Fibroblast of skin of back (primary cell): ENCODE measurements around the gene SEMA6A.
"Not testable (repeated sequence)": the region's sequence is repeated elsewhere in the genome, so short reads cannot be mapped to it uniquely, and the experiment has no call there.

Experiments used
- DNase-seq: peaks from one replicate; pipeline ENCODE4 v3.0.0-alpha.2; 2013

The SEMA6A gene

DNA sequence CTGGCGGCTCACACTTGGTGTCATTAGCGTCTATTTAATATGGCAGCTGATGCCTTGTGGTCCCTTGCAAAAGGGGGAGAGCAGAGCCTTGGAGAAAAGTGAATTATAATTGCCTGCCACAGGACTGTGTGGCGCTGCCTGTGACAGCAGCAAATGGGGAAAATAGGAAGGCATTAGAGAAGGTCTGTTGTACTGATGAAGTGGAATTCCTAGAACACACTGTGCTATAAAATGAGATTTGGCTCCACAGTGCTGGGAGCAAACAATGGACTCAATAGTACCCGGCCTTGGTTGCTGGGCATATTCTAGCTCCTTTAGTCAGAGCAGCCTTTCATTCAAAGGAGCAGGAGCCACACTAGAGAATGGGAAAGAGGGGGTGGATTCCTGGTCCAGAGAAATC is 21.3 kb downstream of the SEMA6A start:
- no peak for DNase-seq

DNA sequence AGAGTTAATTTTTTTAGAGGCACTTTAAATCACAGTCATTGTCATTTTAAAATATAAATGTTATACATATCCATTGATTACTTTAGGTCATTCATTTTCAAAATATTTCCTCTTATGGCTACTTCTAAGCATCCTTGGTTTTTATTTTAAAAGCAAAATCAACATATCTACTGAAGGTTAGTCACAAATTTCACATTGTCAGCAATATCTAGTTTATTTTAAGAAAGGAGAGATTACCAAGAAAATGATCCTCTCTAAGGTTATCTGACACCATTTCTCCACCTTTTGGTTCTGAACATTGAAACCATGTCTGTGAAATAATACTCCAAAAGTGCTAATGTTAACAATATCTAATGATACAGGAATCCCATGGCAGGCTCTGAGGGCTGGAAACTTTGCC is 24.5 kb downstream of the SEMA6A start:
- no peak for DNase-seq

DNA sequence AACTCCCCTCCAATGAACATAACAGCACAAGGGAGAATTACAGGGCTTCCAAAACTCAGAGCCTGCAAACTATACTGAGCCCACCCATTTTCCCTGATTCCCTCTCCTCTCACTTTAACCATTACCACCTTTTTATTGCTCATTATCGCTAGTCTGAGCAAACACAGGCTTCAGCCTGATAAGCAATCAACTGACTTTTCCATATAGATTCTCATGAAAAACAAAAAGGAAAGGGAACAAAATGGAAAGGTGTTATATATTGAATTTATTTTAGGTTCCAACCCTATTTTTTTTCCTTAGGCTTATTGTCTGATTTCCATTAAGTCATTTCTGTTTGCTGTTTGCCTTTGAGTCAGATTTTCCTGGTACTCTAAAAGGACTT is 27.9 kb downstream of the SEMA6A start:
- DNase-seq: no peak

DNA sequence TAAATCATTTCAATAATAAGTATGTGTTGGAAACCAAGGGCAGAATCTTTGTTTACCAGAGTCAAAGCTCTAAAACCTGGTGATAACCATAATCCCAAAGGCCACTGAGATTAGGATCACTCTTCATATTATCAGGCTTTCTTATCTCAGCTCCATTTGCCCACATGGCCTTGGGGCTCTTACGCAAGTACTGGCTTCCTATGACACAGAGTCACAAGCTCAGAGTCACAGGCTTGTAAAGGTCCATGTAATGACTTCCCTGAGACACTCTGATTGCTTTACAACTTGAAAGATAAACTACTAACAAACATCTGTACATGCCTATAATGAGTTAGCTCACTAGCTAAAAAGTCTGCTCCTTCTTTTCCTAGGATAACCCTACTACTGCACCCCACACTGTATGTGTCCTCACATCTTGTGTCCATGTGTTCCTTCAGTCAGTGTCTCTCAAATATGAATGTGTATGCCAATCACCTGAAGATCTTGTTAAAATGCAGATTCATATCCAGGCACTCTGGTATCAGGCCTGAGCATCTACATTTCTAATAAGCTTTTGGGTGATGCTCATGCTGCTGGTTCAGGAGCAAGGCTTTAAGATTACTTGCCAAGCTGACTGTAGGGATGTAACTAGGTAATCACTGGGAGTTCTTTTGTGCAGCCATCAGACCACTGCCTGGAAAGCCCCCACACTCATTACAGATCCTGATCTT is 28.4 kb downstream of the SEMA6A start:
- DNase-seq: no peak

DNA sequence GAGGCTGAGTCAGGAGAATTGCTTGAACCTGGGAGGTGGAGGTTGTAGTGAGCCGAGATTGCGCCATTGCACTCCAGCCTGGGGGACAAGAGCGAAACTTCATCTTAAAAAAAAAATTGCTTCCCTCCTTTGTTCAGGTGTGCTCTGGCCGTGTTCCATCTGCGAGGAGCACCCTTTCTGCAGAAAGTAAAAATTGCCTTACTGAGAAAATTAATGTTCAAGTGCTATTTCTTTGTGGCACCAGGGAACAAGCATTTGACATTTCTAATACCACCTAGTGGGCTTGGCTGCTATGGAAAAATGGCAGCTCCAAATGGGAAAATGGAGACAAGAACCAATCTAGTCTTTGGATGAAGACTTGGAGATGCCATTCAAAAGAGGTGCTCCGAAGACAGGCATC is 29.2 kb downstream of the SEMA6A start:
- DNase-seq: not testable (repeated sequence)

DNA sequence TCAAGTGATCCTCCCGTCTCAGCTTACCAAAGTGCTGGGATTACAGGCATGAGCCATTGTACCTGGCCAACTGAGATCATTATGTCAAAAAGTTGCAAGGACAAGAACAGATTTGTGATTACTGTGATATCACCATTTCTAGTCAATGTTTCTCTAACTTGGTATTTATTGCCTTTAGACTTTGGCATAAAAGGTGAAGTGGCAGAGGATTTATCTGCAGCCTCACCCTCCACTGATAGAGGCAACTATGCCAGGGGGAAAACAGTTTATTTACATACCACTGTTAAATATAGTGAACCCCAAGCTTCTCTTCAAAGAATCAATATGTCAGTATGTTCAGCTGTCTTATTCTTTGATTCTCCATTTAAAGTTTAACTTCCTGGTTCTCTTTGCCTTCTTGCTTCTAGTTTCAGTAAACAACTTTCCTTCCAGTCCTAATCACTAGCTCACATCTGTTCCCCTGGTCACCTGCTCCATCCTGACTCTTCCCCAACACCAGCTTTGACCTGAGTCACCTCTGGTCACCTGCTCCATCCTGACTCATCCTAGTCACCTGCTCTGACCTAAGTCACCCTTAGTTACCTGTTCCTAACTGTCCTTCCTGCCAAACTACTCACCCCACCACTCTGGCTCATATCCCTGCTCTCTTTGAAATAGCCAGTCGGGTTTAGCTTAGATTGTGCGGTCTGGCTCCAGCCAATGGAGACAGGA is 29.9 kb downstream of the SEMA6A start:
- no peak for DNase-seq

DNA sequence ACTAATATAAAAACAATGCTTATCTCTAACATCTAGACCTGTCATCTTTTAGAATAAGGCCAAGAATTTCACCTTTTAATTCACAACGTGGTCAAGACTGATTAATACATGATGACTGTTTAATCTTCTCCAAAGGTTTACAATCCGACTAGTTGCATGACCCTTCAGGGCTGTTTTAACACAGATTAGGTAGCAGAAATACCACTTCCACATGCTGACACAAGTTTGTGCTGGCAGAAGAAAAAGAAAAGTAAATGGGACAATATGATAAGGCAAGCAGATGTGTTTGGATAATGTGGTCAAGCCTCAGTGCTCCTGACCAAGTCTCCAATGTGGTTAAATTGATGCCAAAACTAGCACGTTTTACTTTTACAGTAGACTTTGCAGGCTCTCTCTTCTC is 31.1 kb downstream of the SEMA6A start:
- DNase-seq: no peak

DNA sequence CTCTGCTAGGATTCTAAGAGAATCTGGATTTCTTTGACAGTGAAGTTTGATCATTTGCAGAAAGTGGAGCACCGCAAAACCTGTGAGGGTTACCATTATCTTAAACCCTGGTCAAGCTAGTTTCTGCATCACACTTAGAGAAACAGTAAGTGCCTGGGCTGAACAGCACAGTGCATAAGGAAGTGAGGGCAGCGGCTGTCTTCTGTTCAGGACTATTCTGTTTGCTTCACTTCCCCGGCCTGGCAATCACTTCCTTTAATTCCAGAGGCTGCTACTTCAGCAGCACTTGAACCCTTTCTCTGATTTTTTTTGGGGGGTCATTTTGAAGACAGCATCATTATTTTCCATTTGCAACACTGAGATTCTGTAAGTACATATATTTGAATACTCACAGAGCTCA is 32.0 kb downstream of the SEMA6A start:
- no peak for DNase-seq

DNA sequence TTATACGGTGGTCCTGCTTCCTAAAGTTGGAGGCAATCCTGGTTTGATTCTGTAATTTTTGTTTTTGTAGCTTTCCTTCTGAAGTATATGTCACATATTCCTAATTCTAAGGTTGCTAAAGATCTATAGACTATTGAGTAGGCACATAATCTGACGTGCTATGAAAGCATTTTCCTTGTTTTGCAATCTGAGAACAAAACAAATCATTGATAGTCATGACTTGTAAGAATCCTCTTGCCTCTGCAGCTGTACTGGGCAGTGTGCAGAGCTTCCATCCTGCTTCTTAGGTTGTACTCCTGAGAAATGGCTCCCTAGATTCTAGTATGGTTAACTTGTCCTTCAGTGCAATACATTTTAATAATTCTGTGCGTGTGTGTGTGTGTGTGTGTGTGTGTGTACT is 35.4 kb downstream of the SEMA6A start:
- no peak for DNase-seq

DNA sequence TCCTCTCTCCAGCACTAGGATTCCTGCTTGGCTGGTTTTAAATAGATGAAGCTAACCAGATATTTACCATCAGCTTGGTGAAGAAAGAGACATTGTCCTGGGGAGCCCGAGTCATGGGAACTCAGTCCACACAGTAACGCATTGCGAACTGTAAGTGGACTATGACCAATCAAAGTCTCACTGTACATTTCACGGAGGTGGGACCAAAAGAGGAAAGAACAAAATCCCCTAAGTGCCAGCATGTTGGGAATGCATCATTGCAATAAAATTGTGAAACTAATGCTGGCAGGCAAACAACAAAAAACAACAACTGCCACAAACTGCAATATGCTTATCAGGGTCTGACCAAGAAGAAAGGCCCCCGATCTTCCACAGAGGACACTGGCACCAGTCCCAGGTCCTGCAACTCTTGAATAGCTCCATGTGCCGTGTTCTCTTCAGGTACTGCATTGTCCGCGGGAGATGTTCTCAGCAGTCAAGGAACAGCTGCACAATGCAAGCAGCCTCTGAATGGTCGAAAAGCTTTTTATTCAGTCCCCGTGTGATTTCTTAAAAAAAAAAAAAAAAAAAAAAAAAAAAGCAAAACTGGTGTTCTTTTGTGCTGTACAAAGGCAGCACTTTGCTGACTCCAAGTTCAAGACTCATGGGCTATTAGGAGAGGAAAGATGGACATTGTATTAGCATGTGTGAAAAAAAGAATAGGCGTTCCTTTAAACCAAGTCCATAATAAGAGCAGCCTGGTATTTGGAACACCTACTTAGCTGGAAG is 38.1 kb downstream of the SEMA6A start:
- no peak for DNase-seq

DNA sequence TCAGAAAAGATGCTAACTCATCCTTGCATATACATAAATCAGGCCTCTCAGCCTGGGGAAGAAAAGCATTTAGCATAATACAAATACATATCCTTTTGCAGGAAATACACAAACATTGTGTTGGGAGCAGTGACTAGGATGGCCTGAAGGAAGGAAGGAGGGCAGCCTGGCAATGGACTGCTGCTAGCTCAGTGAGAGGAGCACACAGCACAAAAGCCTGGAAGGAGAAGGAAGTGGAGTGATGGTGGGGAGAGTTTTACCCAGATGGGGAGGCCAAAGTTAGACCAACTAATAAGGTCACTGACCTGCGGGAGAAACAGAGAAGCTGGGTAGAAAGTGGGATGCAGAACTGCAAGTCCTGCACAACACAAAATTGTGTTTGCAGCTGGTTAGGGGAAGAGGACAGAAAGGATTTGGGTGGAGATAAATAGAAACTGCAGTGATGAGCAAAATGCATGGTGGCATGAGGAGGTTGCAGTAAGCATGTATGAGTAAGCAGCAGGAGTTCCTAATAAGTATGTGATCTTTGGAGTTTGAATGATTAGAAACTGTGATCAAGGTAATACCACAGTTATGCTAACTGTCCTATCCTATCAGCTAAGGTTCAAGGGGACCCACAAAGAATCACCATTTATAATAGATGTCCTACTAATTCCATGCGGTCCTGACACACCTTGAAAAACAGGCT is 39.5 kb downstream of the SEMA6A start:
- DNase-seq: no peak

DNA sequence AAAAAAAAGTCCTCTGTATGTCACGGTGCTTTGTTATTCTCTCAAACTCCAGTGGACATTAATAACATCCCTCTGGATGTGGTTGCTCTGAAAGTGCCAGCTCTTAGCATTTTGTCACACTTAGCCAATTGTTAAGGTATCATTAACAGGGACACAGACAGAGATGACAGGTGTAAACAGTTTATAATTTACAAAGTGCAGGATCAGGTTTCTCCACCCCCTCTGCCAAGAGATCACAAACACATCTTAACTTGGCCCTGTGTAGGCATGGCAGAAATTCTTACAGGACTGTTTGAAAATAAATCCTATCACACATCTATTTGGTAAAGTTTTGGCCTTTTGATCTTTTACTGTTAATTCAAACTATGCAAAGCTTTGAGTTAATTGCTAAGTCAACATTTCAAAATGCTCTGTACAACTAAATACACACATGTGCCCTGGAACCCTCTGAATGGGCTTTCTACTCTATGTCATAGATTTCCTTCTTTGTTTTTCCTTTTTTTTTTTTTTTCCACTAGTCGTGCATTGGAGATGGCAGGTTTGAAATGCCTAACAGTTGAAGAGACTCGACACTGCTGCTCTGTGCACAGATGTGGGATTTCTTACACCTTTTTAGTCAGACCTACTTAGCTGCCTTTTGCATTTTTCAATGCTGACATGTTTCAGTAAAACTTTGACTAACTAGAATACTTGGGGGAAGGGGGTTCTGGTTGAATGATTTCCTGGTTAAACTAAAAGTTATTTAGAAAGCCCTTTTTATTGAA is 41.7 kb downstream of the SEMA6A start:
- no peak for DNase-seq

DNA sequence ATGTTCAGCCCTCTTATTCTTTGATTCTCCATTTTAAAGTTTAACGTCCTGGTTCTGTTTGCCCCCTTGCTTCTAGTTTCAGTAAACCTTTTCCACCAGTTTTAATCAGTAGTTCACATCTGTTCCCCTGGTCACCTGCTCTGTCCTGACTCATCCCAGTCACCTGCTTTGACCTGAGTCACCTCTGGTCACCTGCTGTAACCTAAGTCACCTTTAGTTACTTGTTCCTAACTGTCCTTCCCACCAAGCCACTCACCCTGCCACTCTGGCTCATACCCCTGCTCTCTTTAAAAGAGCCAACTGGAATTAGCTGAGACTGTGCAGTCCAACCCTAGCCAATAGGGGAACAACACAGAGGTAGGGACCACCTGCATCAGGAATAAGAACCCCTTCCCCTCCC is 43.0 kb downstream of the SEMA6A start:
- DNase-seq: no peak

DNA sequence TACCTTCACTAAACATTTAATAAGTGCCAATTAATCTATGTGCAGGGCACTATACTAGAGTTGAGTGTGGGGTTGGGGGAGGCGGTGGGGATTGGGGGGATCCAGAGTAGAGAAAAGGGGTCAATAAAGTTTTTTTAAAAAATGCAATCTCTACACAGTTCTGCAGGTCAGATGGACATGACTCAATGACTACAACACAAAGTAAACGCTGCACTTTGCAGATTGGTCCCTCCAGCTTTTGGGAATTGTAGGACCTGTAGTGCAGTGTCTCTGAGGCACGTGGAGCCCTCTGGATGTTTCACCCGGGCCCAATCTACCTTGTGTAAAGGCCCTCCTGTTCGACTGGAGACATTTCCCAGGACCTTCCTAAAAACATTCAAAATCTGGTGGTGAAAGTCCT is 43.5 kb downstream of the SEMA6A start:
- DNase-seq: no peak

DNA sequence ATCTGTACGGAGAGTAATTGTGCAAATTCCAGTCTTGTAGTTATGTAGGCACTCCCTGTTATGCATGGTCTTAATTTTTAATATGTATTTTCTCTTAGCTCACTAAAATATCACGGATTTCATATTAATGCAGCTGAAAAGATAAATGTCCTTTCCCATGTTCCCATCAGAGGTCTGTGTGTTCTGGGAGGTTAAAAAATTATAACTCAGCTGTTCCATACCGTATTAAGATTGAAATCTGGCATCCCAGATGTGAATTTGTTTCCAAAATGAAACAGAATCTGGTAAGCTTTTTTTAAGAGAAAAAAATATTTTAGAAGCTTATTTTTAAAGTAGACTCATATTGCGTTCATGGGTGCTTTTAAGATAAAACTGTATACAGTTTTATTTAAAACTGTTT is 44.3 kb downstream of the SEMA6A start:
- no peak for DNase-seq

DNA sequence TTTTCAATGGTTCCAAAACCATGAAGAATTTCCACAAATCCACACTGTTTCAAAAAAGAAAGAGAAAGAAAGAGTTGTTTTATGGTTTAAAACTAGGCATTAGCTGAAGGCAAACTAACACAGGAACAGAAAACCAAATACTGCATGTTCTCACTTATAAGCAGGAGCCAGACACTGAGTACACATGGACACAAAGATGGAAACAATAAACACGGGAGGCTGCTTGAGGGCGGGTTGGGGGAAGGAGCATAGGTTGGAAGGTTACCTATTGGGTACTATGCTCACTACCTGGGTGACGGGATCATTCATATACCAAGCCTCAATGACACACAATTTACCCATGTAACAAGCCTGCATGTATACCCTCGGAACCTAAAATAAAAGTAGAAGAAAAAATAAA is 45.0 kb downstream of the SEMA6A start:
- DNase-seq: no peak

DNA sequence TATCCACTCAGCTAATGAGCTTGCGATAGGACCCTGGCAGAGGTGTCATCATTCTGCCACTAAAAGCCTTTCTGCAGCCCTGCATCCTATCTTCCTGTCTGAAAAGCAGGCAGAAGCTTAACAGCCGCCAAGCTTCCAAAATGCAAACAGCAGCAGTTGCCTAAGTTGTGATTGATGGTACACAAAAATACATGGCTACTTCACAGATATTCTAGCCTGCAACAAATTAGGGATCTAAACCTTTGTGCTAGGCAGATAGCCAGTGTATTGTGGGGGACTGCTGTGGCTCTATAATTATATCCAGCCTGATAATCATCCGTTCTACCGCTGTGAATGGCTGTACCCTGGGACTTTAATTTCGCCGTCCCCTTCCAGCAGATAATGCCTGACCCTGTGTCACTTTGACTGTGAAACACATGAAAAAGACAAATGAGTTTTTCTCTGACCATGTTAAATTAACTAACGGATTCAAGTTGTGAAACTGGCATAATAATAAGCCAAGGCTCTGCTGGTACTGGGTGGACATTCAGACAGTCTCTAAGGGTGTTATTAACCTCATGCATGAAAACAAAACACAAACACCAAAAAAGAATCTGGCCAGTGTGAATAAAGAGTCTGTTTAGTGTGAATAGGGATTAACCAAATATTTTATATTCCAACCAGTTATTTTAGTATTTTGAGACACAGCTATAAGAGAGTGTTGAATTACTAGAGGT is 45.9 kb downstream of the SEMA6A start:
- no peak for DNase-seq

DNA sequence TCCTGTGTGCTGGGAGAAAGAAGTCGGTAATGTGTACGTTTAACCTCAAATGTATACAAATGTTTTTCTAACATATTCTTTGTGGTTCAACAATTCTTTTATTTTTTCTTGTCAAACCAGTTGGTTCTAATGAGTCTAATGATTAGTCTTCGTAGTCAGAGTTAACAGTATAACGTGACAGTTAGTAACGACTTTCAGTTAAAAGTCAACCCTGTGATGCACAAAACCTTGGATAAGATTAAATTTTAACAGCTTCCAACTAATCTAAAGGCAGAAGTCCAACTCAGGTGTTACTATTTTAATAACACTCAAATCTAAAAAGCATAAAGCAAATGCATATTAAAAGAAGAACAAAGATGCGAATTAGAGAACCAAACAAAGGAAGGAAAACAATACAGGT is 47.0 kb downstream of the SEMA6A start:
- no peak for DNase-seq

DNA sequence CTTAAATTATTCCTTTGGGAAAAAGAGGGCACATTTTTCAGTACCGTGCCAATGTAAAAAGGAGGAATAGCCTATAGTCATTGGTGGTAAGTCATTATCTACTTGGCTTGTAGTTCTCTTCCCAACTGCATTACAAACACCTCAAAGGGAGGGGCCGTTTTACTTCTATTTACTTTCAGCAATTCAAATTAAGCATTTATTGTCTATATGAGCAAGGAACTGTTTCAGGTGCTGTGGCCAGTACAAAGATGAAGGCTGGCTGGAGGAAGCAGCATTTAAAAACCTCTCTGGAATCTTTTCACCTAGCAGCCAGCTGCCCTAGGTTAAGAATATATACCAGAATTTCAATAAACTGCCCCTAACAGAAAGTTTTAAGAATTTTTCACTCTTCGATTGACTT is 48.9 kb downstream of the SEMA6A start:
- DNase-seq: no peak

DNA sequence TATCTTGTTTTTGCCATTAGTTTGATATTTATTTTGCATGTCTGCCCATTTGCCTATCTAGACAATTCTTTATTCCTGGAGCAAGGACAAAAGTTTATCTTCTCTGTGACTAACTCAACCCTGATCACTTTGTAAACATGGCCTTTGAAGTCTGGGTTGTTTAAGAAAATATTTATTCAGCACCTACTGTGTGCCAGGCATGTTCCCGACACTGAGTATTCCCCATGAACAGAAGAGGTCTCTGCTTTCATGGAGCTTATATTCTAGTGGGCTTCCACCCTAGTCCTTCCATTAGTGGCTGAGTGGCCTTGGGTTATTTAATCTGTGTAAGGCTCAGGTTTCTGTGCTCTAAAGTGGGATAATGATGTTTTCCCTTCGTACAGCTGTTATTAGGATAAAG is 49.7 kb downstream of the SEMA6A start:
- DNase-seq: no peak

DNA sequence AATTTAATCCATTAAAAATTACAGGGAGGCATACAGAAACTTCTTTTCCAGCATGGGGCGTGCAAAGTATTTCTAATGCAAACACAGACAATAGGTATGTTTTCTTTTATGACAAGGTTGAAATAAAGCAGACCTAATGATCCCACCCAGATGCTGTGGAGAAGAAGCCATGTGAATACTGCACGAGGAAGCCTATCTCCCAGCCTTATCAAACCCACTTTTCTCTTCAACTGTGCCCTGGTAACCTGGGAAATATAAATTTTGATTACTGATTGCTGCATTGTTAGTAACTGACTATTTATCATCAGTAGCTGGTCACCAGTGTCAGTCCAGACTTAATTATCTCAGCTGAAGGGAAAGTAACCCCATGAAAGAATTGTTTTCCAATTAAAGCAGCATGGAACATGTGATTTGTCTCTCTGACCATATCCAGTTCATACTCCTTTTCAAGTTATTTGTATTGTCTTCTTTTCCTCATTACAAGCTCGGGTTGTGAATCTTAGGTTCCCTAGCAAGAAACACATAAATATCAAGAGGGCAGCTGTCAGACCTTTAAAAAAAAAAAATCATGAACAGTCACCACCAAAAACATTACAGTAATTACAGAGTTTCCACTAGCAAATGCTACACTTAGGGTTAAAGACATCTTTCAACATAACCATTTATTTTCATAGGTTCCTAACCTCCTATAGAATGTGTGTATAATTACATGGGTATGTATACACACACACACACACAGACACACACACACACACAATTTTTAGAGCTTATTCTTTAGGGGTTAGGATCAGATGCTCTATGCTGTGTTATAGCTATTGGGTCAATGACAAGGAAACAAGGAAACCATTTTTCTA is 50.3 kb downstream of the SEMA6A start:
- no peak for DNase-seq
